HEK293 (cell line): ENCODE results near the gene MAML3.

Source experiments
- CTCF ChIA-PET: fragments of 350-600 bp; formaldehyde crosslinking; extraction: SDS; loops from one replicate; lab custom pipeline; 2021; ENCODE audit warnings: antibody characterized with exemption; lab: Yijun Ruan, JAX
- POLR2A ChIA-PET: fragments of 300-600 bp; formaldehyde crosslinking; extraction: SDS; loops from one replicate; lab custom pipeline; 2020; ENCODE audit warnings: antibody characterized with exemption, inconsistent platforms; lab: Yijun Ruan, JAX
- H3K27ac ChIP-seq: fragments of 200-500 bp; sonication (Bioruptor generic); 2 replicates; pipeline ENCODE4 v1.5.1; 2014; ENCODE audit warnings: low read depth, low read length, control low read depth, inconsistent platforms; ENCODE audit errors: extremely low read depth
- H3K36me3 ChIP-seq, 2 experiments: fragments of 200-500 bp in 1 of 2; sonication (Bioruptor generic) in 1 of 2; 1 replicate in 1 of 2; 2 replicates in 1 of 2; pipeline ENCODE4 v1.5.1; 2014 to 2017; ENCODE audit warnings: inconsistent platforms in 2 of 2, low read length in 2 of 2; ENCODE audit not compliant: control insufficient read depth in 2 of 2, insufficient read depth in 1 of 2
- H3K4me1 ChIP-seq: fragments of 200-500 bp; sonication (Bioruptor generic); 2 replicates; pipeline ENCODE4 v1.5.1; 2014; ENCODE audit warnings: mild to moderate bottlenecking, low read length, inconsistent platforms; ENCODE audit not compliant: control insufficient read depth, insufficient read depth
- H3K4me3 ChIP-seq: 2 replicates; pipeline ENCODE4 v1.5.1; 2011; ENCODE audit warnings: low read depth, mild to moderate bottlenecking, control low read depth, low read length, moderate library complexity
- H3K9me3 ChIP-seq: fragments of 200-500 bp; sonication (Bioruptor generic); 2 replicates; pipeline ENCODE4 v1.5.1; 2014; ENCODE audit warnings: low read depth, low read length, inconsistent platforms; ENCODE audit not compliant: control insufficient read depth, insufficient read depth
- FEZF1 ChIP-seq: fragments of 450-650 bp; formaldehyde crosslinking; IDR thresholded peaks from 2 replicates; pipeline ENCODE4 v1.5.1; 2016; ENCODE audit warnings: missing biosample characterization, missing genetic modification characterization
- PRDM1 ChIP-seq: fragments of 450-650 bp; formaldehyde crosslinking; IDR thresholded peaks from 2 replicates; pipeline ENCODE4; 2016; ENCODE audit warnings: missing biosample characterization, missing genetic modification characterization
- RBAK ChIP-seq: fragments of 450-650 bp; formaldehyde crosslinking; IDR thresholded peaks from 2 replicates; pipeline ENCODE4 v1.5.1; 2016; ENCODE audit warnings: missing biosample characterization, missing genetic modification characterization
- SALL2 ChIP-seq: fragments of 450-650 bp; formaldehyde crosslinking; IDR thresholded peaks from 2 replicates; pipeline ENCODE4 v1.5.0; 2017; ENCODE audit warnings: missing biosample characterization, mild to moderate bottlenecking, missing genetic modification characterization, borderline replicate concordance
- ZBTB20 ChIP-seq: fragments of 450-650 bp; formaldehyde crosslinking; IDR thresholded peaks from 2 replicates; pipeline ENCODE4 v1.5.1; 2016; ENCODE audit warnings: missing biosample characterization, missing genetic modification characterization
- ZNF138 ChIP-seq: fragments of 450-650 bp; formaldehyde crosslinking; IDR thresholded peaks from 2 replicates; pipeline ENCODE4 v1.5.1; 2016; ENCODE audit warnings: missing biosample characterization, missing genetic modification characterization, borderline replicate concordance
- ZNF548 ChIP-seq: fragments of 450-650 bp; formaldehyde crosslinking; IDR thresholded peaks from 2 replicates; pipeline ENCODE4 v1.5.1; 2016; ENCODE audit warnings: missing biosample characterization, missing genetic modification characterization
- ZNF585B ChIP-seq: fragments of 450-650 bp; formaldehyde crosslinking; IDR thresholded peaks from 2 replicates; pipeline ENCODE4 v1.5.1; 2016; ENCODE audit warnings: missing biosample characterization, missing genetic modification characterization
- ZNF677 ChIP-seq: fragments of 450-650 bp; IDR thresholded peaks from 2 replicates; pipeline ENCODE4 v1.5.0; 2018; ENCODE audit warnings: missing biosample characterization, mild to moderate bottlenecking, missing genetic modification characterization, moderate library complexity
- TF ChIP-seq, protein P1 (sequence below): fragments of 450-650 bp; formaldehyde crosslinking; IDR thresholded peaks from 2 replicates; pipeline ENCODE4; 2016; ENCODE audit warnings: missing biosample characterization, missing genetic modification characterization
- TF ChIP-seq, protein P2 (sequence below): fragments of 450-650 bp; formaldehyde crosslinking; IDR thresholded peaks from 2 replicates; pipeline ENCODE4 v1.5.1; 2016; ENCODE audit warnings: missing biosample characterization, missing genetic modification characterization
- TF ChIP-seq, protein P3 (sequence below): fragments of 450-650 bp; formaldehyde crosslinking; IDR thresholded peaks from 2 replicates; pipeline ENCODE4 v1.5.1; 2016; ENCODE audit warnings: missing biosample characterization, missing genetic modification characterization
- TF ChIP-seq, protein P4 (sequence below): fragments of 450-650 bp; formaldehyde crosslinking; IDR thresholded peaks from 2 replicates; pipeline ENCODE4 v1.5.0; 2017; ENCODE audit warnings: missing biosample characterization, missing genetic modification characterization, borderline replicate concordance

MAML3 gene

DNA sequence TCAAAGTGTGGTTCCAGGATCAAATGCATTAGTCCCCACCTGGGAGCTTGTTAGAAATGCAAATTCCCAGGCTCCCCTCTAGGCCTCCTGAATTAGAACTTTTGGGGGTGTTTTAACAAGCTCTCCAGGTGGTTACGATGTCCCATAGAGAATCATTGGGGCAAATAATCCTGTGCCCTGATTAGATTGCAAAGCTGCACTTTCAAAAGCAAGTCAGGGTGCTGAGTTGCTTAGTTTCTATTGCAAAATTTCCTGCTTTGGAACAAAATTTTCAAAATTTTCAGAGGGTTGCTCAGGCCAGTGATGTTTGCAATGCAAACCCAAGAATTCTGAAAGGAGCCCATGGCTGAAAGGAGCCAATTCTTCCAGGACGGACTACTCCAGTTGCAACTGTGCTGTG lies 417.3 kb downstream of the MAML3 start:
- POLR2A ChIA-PET: no interaction called here
- TF ChIP-seq ZNF585B (no peak), ZNF548 (tag by site-specific recombination) (no peak), FEZF1 (tag by site-specific recombination) (no peak)
- H3K4me1 ChIP-seq: peaks cover 5% of the 10 kb centered on the region; the same call in 1 of the 2 replicates
- CTCF ChIA-PET: interaction anchor here (0.7 to 1.1 kb wide), 3 partner anchors 133 to 292 kb away, joined by 3 to 4 read pairs (median 3); no protein-coding TSS in a partner anchor
- H3K36me3 ChIP-seq: no peaks in the 10 kb centered on the region
- H3K4me3 ChIP-seq: no peak overlapping the region
- no peaks in the 10 kb centered on the region for H3K9me3 ChIP-seq
- no peak overlapping the region for H3K27ac ChIP-seq

DNA sequence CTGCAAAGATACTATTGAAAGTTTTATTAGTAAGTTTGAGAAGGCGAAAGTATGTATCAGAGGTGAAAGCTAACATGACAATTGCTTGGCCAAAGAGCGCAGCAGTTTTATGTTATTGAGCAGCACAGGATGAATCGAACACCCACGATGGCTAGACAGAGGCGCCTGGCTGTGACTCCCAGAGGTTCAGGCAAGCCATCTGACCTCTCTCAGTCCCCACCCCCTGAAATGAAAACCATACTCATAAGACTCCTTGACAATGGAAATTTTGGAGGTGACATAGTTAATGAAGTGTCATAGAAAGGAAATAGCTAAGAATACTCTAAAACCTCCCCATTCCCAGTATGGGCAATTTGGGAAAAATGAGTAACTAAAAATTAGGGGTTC lies 417.7 kb downstream of the MAML3 start:
- Histone ChIP-seq H3K36me3 (no peaks in the 10 kb centered on the region), H3K4me3 (no peak overlapping the region)
- TF ChIP-seq, protein P1, sequence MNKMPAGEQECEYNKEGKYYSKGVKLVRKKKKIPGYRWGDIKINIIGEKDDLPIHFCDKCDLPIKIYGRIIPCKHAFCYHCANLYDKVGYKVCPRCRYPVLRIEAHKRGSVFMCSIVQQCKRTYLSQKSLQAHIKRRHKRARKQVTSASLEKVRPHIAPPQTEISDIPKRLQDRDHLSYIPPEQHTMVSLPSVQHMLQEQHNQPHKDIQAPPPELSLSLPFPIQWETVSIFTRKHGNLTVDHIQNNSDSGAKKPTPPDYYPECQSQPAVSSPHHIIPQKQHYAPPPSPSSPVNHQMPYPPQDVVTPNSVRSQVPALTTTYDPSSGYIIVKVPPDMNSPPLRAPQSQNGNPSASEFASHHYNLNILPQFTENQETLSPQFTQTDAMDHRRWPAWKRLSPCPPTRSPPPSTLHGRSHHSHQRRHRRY (tag by site-specific recombination): no peak
- peak; percentile 60 for TF ChIP-seq PRDM1 (tag by site-specific recombination)
- TF ChIP-seq, all 188 proteins: peak for 1
- H3K9me3 ChIP-seq: no peaks in the 10 kb centered on the region
- H3K4me1 ChIP-seq: peaks cover 5% of the 10 kb centered on the region; the same call in 1 of the 2 replicates
- POLR2A ChIA-PET: no interaction called here
- no peak overlapping the region for H3K27ac ChIP-seq
- CTCF ChIA-PET: interaction anchor here (0.7 to 1.1 kb wide), 3 partner anchors 133 to 292 kb away, joined by 3 to 4 read pairs (median 3); no protein-coding TSS in a partner anchor

DNA sequence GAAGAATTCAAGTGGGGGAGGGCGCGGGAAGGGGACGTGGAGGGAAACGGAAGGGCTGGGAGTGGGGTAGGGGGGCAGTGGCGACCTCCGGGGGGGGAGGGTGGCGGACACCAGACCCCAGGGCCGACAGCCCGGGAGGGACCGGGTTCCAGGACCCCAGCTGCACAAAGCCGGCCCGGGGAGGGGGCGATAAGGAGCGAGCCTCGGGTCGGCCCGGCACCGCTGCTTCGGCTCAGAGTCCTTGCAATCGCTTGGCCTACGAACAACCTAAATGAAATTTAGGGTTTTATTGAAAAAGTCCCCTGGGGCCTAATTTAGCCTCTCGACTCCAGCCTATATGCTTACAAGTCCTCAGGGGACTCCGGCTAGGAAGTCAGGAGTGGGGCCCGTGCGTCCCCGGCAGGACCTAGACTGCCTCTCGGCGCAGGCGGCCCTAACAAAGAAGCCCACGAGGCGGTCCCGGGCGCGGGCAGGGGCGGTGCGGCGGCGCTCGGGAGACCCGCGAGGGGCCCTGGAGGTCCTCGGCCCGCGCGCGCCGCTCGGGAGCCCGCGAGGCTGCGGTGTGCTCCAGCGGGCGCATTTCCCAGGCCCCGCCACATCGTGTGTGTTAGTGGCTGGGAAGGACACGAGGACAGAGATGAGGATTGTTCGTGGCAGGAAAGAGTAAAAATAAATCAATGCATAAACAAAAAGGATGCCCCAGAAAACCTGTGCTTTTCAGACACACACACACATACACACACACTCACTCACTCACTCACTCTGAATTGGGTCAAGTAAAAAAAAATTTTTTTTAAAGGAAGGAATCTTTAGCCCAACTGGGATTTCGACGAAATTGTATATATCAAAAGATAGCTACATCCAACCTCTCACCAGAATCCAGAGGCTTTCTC lies 418.4 kb downstream of the MAML3 start:
- Histone ChIP-seq H3K27ac (no peak overlapping the region), H3K9me3 (no peaks in the 10 kb centered on the region), H3K36me3 (no peaks in the 10 kb centered on the region), H3K4me1 (peaks cover 5% of the 10 kb centered on the region; the same call in 1 of the 2 replicates), H3K4me3 (no peak overlapping the region)
- POLR2A ChIA-PET: no interaction called here
- TF ChIP-seq SALL2 (tag by site-specific recombination) (no peak), ZBTB20 (tag by site-specific recombination) (no peak), ZNF138 (no peak), ZNF677 (tag by site-specific recombination) (no peak), RBAK (tag by site-specific recombination) (no peak)
- TF ChIP-seq, protein P2, sequence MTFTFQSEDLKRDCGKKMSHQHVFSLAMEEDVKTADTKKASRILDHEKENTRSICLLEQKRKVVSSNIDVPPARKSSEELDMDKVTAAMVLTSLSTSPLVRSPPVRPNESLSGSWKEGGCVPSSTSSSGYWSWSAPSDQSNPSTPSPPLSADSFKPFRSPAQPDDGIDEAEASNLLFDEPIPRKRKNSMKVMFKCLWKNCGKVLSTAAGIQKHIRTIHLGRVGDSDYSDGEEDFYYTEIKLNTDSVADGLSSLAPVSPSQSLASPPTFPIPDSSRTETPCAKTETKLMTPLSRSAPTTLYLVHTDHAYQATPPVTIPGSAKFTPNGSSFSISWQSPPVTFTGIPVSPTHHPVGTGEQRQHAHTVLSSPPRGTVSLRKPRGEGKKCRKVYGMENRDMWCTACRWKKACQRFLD: no peak
- TF ChIP-seq, protein P3, sequence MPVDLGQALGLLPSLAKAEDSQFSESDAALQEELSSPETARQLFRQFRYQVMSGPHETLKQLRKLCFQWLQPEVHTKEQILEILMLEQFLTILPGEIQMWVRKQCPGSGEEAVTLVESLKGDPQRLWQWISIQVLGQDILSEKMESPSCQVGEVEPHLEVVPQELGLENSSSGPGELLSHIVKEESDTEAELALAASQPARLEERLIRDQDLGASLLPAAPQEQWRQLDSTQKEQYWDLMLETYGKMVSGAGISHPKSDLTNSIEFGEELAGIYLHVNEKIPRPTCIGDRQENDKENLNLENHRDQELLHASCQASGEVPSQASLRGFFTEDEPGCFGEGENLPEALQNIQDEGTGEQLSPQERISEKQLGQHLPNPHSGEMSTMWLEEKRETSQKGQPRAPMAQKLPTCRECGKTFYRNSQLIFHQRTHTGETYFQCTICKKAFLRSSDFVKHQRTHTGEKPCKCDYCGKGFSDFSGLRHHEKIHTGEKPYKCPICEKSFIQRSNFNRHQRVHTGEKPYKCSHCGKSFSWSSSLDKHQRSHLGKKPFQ (tag by site-specific recombination): no peak
- TF ChIP-seq, protein P4, sequence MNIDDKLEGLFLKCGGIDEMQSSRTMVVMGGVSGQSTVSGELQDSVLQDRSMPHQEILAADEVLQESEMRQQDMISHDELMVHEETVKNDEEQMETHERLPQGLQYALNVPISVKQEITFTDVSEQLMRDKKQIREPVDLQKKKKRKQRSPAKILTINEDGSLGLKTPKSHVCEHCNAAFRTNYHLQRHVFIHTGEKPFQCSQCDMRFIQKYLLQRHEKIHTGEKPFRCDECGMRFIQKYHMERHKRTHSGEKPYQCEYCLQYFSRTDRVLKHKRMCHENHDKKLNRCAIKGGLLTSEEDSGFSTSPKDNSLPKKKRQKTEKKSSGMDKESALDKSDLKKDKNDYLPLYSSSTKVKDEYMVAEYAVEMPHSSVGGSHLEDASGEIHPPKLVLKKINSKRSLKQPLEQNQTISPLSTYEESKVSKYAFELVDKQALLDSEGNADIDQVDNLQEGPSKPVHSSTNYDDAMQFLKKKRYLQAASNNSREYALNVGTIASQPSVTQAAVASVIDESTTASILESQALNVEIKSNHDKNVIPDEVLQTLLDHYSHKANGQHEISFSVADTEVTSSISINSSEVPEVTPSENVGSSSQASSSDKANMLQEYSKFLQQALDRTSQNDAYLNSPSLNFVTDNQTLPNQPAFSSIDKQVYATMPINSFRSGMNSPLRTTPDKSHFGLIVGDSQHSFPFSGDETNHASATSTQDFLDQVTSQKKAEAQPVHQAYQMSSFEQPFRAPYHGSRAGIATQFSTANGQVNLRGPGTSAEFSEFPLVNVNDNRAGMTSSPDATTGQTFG: no peak
- CTCF ChIA-PET: interaction anchor here (0.7 to 1.1 kb wide), 3 partner anchors 132 to 293 kb away, joined by 3 to 4 read pairs (median 3); no protein-coding TSS in a partner anchor
